Raji (cell line): ENCODE data around the gene DYNC1I1.

Experiments
- POLR2A ChIP-seq: IDR thresholded peaks from 2 replicates; pipeline ENCODE4 v1.6.1; 2011; ENCODE audit warnings: low read depth, low read length, control low read depth; ENCODE audit not compliant: insufficient read depth

Gene DYNC1I1

GRCh38 chr7:95986178-95986764, 213.9 kb downstream of the DYNC1I1 start:
- TF ChIP-seq POLR2A, result no peak

GRCh38 chr7:95989301-95989700, 216.9 kb downstream of the DYNC1I1 start:
- no peak for TF ChIP-seq POLR2A

- no peak for TF ChIP-seq POLR2A
These were observed 221.0 kb downstream of the DYNC1I1 start for GRCh38 chr7:95993380-95993779.

- no peak for TF ChIP-seq POLR2A
These were observed 223.8 kb downstream of the DYNC1I1 start for GRCh38 chr7:95996174-95996573.

GRCh38 chr7:95996886-95997285, 224.5 kb downstream of the DYNC1I1 start:
- TF ChIP-seq POLR2A, result no peak

GRCh38 chr7:95997632-95998031, 225.3 kb downstream of the DYNC1I1 start:
- TF ChIP-seq POLR2A, result no peak

- no peak for TF ChIP-seq POLR2A
These were observed 227.1 kb downstream of the DYNC1I1 start for GRCh38 chr7:95999481-95999880.

- TF ChIP-seq POLR2A, result no peak
These were observed 232.2 kb downstream of the DYNC1I1 start for GRCh38 chr7:96004578-96004977.

GRCh38 chr7:96005271-96005670, 232.9 kb downstream of the DYNC1I1 start:
- no peak for TF ChIP-seq POLR2A

- TF ChIP-seq POLR2A, result no peak
These were observed 236.8 kb downstream of the DYNC1I1 start for GRCh38 chr7:96009148-96009547.

- no peak for TF ChIP-seq POLR2A
These were observed 241.5 kb downstream of the DYNC1I1 start for GRCh38 chr7:96013836-96014235.

GRCh38 chr7:96014617-96015016, 242.3 kb downstream of the DYNC1I1 start:
- no peak for TF ChIP-seq POLR2A

GRCh38 chr7:96016056-96016586, 243.8 kb downstream of the DYNC1I1 start:
- no peak for TF ChIP-seq POLR2A

GRCh38 chr7:96016735-96017134, 244.4 kb downstream of the DYNC1I1 start:
- TF ChIP-seq POLR2A, result no peak

GRCh38 chr7:96017877-96018276, 245.5 kb downstream of the DYNC1I1 start:
- no peak for TF ChIP-seq POLR2A

GRCh38 chr7:96021568-96021967, 249.2 kb downstream of the DYNC1I1 start:
- no peak for TF ChIP-seq POLR2A

GRCh38 chr7:96023387-96023786, 251.0 kb downstream of the DYNC1I1 start:
- TF ChIP-seq POLR2A, result no peak

GRCh38 chr7:96026010-96026409, 253.7 kb downstream of the DYNC1I1 start:
- TF ChIP-seq POLR2A, result no peak

GRCh38 chr7:96026611-96027010, 254.3 kb downstream of the DYNC1I1 start:
- TF ChIP-seq POLR2A, result no peak
